Measurements from ENCODE around the gene CXCR3.
A peak's percentile ranks its signal among the peaks of the same experiment; 100 is the strongest.
"Not testable (repeated sequence)": the region's sequence is repeated elsewhere in the genome, so short reads cannot be mapped to it uniquely, and the experiment has no call there.

Gene CXCR3

GRCh38 chrX:71615954-71616353, 2.4 kb downstream of the CXCR3 start:
- Mint-ChIP-seq H3K36me3 (ENCODE audit: insufficient read depth) (peaks cover 66% of the 10 kb centered on the region), H3K9me3 (no peaks in the 10 kb centered on the region), H3K4me1 (ENCODE audit: low read depth in 2 of 2) (peaks cover 44 to 46% of the 10 kb centered on the region in 2 donors), H3K27me3 (no peaks in the 10 kb centered on the region), H3K27ac (peak overlapping the region; percentile 98), H3K4me3 (peak overlapping the region; percentile 89 to 92)
- ATAC-seq (replicated peaks), result no peak
- DNase-seq, result no peak

- no peak for ATAC-seq (replicated peaks)
- peaks cover 63% of the 10 kb centered on the region for H3K36me3 Mint-ChIP-seq (ENCODE audit: insufficient read depth)
- peaks cover 40 to 49% of the 10 kb centered on the region in 2 donors for H3K4me1 Mint-ChIP-seq (ENCODE audit: low read depth in 2 of 2)
- no peaks in the 10 kb centered on the region for H3K9me3 Mint-ChIP-seq
- peak overlapping the region; percentile 98 for H3K27ac Mint-ChIP-seq
- DNase-seq, result no peak
- H3K27me3 Mint-ChIP-seq, result no peaks in the 10 kb centered on the region
- H3K4me3 Mint-ChIP-seq, result peak overlapping the region; percentile 89 to 92
Measured at GRCh38 chrX:71615056-71615455, 3.3 kb downstream of the CXCR3 start.

DNA sequence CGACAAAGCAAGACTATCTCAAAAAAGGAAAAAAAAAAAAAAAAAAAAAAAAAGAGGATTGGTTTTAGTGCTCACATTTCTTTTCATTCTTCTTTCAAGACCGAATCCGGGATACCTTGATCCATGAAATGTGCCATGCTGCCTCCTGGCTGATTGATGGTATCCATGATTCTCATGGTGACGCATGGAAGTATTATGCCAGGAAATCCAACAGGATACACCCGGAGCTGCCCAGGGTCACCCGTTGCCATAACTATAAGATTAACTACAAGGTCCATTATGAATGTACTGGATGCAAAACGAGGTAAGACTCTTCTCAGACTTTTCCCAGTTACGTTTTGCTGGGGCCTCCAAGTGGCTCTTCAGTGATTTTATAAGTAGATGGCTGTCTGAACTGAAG, 6.1 kb downstream of the CXCR3 start:
- H3K4me3 Mint-ChIP-seq, result no peak overlapping the region
- ATAC-seq (replicated peaks) (no peak), DNase-seq (no peak)
- peak overlapping the region in 1 of 2 donors; percentile 71 for H3K27ac Mint-ChIP-seq
- H3K27me3 Mint-ChIP-seq, result no peaks in the 10 kb centered on the region
- peaks cover 45 to 49% of the 10 kb centered on the region in 2 donors for H3K4me1 Mint-ChIP-seq (ENCODE audit: low read depth in 2 of 2)
- no peaks in the 10 kb centered on the region for H3K9me3 Mint-ChIP-seq
- peaks cover 59% of the 10 kb centered on the region for H3K36me3 Mint-ChIP-seq (ENCODE audit: insufficient read depth)

- H3K4me1 Mint-ChIP-seq (ENCODE audit: low read depth in 2 of 2), result peaks cover 44 to 46% of the 10 kb centered on the region in 2 donors
- not testable (repeated sequence) for H3K27me3 Mint-ChIP-seq; H3K27ac Mint-ChIP-seq; H3K9me3 Mint-ChIP-seq; DNase-seq; ATAC-seq (replicated peaks); H3K4me3 Mint-ChIP-seq
- H3K36me3 Mint-ChIP-seq (ENCODE audit: insufficient read depth), result peaks cover 53% of the 10 kb centered on the region
Measured at GRCh38 chrX:71611736-71612135, 6.6 kb downstream of the CXCR3 start.

DNA sequence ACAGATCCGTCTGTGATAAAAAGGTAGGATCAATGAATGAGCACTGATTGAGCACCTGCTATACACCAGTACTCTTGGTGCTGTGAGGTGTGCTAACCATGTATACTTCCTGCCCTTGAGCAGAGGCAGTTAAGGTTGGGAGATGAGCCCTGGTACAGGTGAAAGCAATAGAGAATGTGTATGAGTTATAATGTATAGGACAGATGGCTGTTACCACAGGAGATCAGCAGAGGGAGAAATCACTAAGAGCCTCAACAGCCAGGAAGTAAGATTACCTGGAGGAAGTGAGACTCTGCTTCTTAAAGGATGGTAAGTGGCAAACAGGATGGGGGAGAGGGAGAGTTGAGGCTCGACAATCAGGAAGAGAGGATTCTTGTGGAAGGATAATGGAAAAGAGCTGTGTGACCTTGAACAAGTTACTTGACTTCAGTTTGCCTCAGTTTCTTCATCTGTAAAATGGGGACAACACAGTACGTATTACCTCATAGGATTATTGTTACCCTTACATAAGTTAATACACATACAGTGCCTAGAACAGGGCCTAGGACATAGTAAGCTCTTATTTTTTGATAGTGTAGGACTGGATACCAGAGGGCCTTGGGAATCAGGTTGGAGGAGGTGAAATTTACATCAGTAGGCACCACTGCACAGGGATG, 9.1 kb downstream of the CXCR3 start:
- DNase-seq (no peak), ATAC-seq (replicated peaks) (peak; percentile 9)
- no peaks in the 10 kb centered on the region for H3K9me3 Mint-ChIP-seq
- H3K4me3 Mint-ChIP-seq, result no peak overlapping the region
- H3K4me1 Mint-ChIP-seq (ENCODE audit: low read depth in 2 of 2), result peaks cover 35 to 38% of the 10 kb centered on the region in 2 donors
- H3K36me3 Mint-ChIP-seq (ENCODE audit: insufficient read depth), result peaks cover 38% of the 10 kb centered on the region
- H3K27ac Mint-ChIP-seq, result peak overlapping the region; percentile 19 to 22
- no peaks in the 10 kb centered on the region for H3K27me3 Mint-ChIP-seq

GRCh38 chrX:71607488-71607887, 10.8 kb downstream of the CXCR3 start:
- peak overlapping the region; percentile 57 to 70 for H3K4me3 Mint-ChIP-seq
- H3K27me3 Mint-ChIP-seq, result no peaks in the 10 kb centered on the region
- no peak for ATAC-seq (replicated peaks)

GRCh38 chrX:71606536-71607216, 11.6 kb downstream of the CXCR3 start:
- no peaks in the 10 kb centered on the region for H3K9me3 Mint-ChIP-seq
- H3K36me3 Mint-ChIP-seq (ENCODE audit: insufficient read depth), result peaks cover 40% of the 10 kb centered on the region
- peaks cover 38% of the 10 kb centered on the region in 2 donors for H3K4me1 Mint-ChIP-seq (ENCODE audit: low read depth in 2 of 2)
- no peaks in the 10 kb centered on the region for H3K27me3 Mint-ChIP-seq
- DNase-seq (peak; percentile 49 to 54 (median 52)), ATAC-seq (replicated peaks) (peak; percentile 96)
- H3K27ac Mint-ChIP-seq, result peak overlapping the region; percentile 89 to 96
- H3K4me3 Mint-ChIP-seq, result peak overlapping the region; percentile 57 to 70

More at GRCh38 chrX:71607488-71607887, 10.8 kb downstream of the CXCR3 start:
- H3K36me3 Mint-ChIP-seq (ENCODE audit: insufficient read depth), result peaks cover 42% of the 10 kb centered on the region
- H3K4me1 Mint-ChIP-seq (ENCODE audit: low read depth in 2 of 2), result peaks cover 37 to 38% of the 10 kb centered on the region in 2 donors
- no peak for DNase-seq
- H3K9me3 Mint-ChIP-seq, result no peaks in the 10 kb centered on the region
- peak overlapping the region; percentile 89 to 96 for H3K27ac Mint-ChIP-seq

DNA sequence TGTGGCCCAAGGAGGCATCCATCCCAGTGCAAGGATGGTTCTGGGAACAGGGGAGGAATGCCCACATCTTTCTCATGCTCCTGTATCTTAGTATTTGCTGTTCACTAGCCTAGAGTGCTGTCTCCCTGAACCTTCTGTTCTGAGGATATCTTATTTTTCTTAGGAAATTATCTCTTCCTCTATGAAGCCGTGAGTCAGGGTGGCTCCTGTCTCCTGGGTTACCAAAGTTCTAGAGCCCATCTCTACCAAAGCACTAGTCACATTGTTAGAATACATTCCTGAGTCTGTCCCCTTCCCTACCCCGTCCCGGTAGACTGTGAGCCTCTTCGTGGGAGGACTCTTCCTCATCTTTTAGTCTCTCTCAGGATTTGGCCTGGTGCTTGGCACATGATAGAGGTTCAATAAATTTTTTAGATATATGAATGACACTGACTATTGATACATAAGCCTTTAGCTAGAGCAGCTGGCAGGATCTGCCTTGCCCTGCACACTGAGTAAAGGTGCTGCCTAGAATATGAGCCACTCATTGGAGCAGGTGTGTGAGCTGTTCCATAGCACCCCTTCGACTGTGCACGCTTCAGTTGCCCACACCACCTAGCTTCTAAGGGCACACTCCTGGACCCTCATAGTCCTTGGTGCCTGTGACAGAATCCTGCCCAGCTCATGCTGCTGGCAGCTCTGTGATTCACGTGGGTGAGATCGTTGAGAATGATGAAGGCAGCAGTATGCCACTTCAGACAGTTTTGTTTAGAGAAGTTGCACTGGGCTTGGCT, 13.3 kb downstream of the CXCR3 start:
- peak overlapping the region in 1 of 2 donors; percentile 14 for H3K4me3 Mint-ChIP-seq
- H3K9me3 Mint-ChIP-seq, result no peaks in the 10 kb centered on the region
- peak overlapping the region; percentile 89 to 96 for H3K27ac Mint-ChIP-seq
- no peak for ATAC-seq (replicated peaks)
- no peak for DNase-seq
- peaks cover 32 to 34% of the 10 kb centered on the region in 2 donors for H3K4me1 Mint-ChIP-seq (ENCODE audit: low read depth in 2 of 2)
- no peaks in the 10 kb centered on the region for H3K27me3 Mint-ChIP-seq
- peaks cover 39% of the 10 kb centered on the region for H3K36me3 Mint-ChIP-seq (ENCODE audit: insufficient read depth)

- Mint-ChIP-seq H3K4me1 (ENCODE audit: low read depth in 2 of 2) (peaks cover 29 to 30% of the 10 kb centered on the region in 2 donors), H3K9me3 (no peaks in the 10 kb centered on the region), H3K27ac (peak overlapping the region; percentile 56 to 89), H3K27me3 (no peaks in the 10 kb centered on the region), H3K4me3 (no peak overlapping the region), H3K36me3 (ENCODE audit: insufficient read depth) (peaks cover 36% of the 10 kb centered on the region)
- ATAC-seq (replicated peaks) (no peak), DNase-seq (no peak)
Measured at GRCh38 chrX:71604141-71604540, 14.2 kb downstream of the CXCR3 start.

DNA sequence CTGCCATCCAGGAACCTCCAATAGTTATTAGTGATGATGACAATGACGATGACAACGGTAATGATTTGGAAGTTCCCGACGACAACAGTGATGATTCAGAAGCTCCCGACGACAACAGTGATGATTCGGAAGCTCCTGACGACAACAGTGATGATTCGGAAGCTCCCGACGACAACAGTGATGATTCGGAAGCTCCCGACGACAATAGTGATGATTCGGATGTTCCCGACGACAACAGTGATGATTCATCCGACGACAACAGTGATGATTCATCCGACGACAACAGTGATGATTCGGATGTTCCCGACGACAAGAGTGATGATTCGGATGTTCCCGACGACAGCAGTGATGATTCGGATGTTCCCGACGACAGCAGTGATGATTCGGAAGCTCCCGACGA, 14.7 kb downstream of the CXCR3 start:
- Mint-ChIP-seq H3K36me3 (ENCODE audit: insufficient read depth) (peaks cover 31% of the 10 kb centered on the region), H3K9me3 (no peaks in the 10 kb centered on the region), H3K4me3 (no peak overlapping the region), H3K27ac (peak overlapping the region in 1 of 2 donors; percentile 49), H3K4me1 (ENCODE audit: low read depth in 2 of 2) (peaks cover 24 to 26% of the 10 kb centered on the region in 2 donors), H3K27me3 (no peaks in the 10 kb centered on the region)
- no peak for DNase-seq
- no peak for ATAC-seq (replicated peaks)

DNA sequence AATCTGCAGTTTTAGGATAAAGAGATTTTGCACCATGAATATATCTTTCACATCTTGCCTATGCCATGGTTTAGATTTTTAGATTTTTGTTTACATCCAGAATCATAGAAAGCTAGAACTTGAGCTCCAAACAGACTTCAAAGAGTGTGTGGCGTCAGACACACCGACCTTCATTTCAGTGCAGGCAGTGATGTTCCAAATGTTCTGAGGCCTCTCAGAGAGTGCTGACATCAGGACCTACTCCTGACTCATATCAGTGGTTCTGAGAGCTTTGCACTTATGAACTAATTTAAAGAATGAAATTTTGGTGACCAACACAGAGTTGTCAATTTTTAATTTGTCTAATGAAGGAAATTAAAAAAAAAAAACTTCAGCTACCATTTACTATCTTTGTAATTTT, 18.3 kb downstream of the CXCR3 start:
- Mint-ChIP-seq H3K9me3 (no peaks in the 10 kb centered on the region), H3K27ac (peak overlapping the region in 1 of 2 donors; percentile 52), H3K27me3 (no peaks in the 10 kb centered on the region), H3K4me1 (ENCODE audit: low read depth in 2 of 2) (peaks cover 5 to 8% of the 10 kb centered on the region in 2 donors), H3K36me3 (ENCODE audit: insufficient read depth) (peaks cover 40% of the 10 kb centered on the region), H3K4me3 (no peak overlapping the region)
- ATAC-seq (replicated peaks), result no peak
- DNase-seq, result no peak

GRCh38 chrX:71593210-71593609, 25.1 kb downstream of the CXCR3 start:
- not testable (repeated sequence) for H3K27ac Mint-ChIP-seq; H3K27me3 Mint-ChIP-seq; H3K4me1 Mint-ChIP-seq (ENCODE audit: low read depth in 2 of 2); H3K4me3 Mint-ChIP-seq; DNase-seq; H3K9me3 Mint-ChIP-seq; ATAC-seq (replicated peaks)
- peaks cover 21% of the 10 kb centered on the region for H3K36me3 Mint-ChIP-seq (ENCODE audit: insufficient read depth)

DNA sequence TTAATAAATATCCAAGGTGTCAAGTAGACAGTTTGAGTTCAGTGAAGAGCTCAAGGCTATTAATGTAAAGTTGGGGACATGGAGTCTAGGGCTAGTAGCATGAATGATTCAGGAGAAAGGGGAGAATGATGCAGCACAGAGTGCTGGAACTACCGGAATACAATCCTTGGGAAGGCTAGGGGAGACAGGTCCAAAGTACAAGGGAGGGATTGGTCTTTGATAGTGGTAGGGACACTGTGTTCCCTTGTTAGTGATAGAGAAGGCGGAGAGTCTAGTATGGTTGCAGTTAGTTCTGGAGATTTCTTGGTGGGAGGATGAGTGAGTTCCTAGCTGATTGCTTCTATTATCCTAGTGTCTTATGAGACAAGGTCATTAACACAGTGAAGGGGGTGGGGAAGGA, 31.4 kb downstream of the CXCR3 start:
- Mint-ChIP-seq H3K4me1 (ENCODE audit: low read depth in 2 of 2) (peaks cover 4 to 7% of the 10 kb centered on the region in 2 donors), H3K36me3 (ENCODE audit: insufficient read depth) (peaks cover 17% of the 10 kb centered on the region), H3K27me3 (no peaks in the 10 kb centered on the region), H3K27ac (peak overlapping the region; percentile 6 to 68), H3K4me3 (no peak overlapping the region), H3K9me3 (no peaks in the 10 kb centered on the region)
- no peak for DNase-seq
- no peak for ATAC-seq (replicated peaks)

All from effector memory CD8-positive, alpha-beta T cell (primary cell).